Right lobe of liver (tissue), 4 donors: ENCODE data around the gene RASA4B.

Experiments
- CTCF ChIP-seq, 4 donors: fragments of 200-600 bp in 3 of 4; fragments of 450-650 bp in 1 of 4; IDR thresholded peaks; one replicate each; pipeline versions ENCODE4 v1.5.1 to v1.8.0; 2016 to 2022; ENCODE audit warnings: antibody characterized with exemption in 4 of 4, mild to moderate bottlenecking in 2 of 4
- POLR2A ChIP-seq: fragments of 450-650 bp; IDR thresholded peaks from one replicate; pipeline ENCODE4 v1.6.1; 2017; ENCODE audit warnings: antibody characterized with exemption, mild to moderate bottlenecking
- donor health status: DM: no; HTN: no; CAD: no.
- donor health status: DM: no; HTN: no; CAD: no.
- donor health status: DM: no; HTN: yes; CAD: no.

DNA sequence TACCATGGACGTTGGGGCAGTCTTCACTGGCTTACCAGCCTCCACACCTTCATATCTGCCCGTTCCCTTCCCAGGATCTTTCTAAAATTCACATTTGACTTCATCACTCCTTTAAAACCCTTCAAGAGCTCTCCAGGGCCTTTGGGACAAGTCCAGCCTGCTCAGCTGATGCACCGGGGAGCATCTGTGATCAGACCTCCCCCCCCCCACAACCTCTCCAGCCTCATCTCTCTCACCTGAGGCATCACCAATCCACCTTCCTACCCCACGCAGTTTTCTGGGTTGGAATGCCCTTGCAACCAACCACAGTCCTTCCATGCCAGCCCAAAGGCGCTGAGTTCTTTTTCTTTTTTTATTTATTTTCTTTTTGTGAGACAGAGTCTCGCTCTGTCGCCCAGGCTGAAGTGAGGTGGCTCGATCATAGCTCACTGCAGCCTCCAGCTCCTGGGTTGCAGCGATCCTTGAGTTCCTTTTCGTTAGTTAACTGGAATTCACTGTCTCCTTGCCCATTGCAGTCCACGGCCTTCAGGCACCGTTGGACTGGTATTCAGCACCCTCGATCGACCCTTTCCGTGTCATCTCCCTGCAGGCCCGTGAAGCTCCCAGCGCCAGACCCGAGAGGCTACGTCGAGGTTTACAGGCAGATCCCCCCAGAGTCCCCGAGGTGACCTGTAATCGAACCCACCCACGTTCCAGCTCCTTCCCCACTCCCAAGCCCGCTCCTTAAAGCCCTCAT, 53.6 kb downstream of the RASA4B start:
- TF ChIP-seq CTCF (IDR thresholded peaks at IDR 0.05) = no peak
- no peak for TF ChIP-seq POLR2A
